GM19193 (cell line): ENCODE results near the gene GIMAP8.

ENCODE experiments used
- POLR2A ChIP-seq: IDR thresholded peaks from 4 replicates; pipeline ENCODE4 v1.6.1; 2011; ENCODE audit not compliant: insufficient read depth, insufficient read length; ENCODE audit errors: extremely low read depth

Gene GIMAP8

DNA sequence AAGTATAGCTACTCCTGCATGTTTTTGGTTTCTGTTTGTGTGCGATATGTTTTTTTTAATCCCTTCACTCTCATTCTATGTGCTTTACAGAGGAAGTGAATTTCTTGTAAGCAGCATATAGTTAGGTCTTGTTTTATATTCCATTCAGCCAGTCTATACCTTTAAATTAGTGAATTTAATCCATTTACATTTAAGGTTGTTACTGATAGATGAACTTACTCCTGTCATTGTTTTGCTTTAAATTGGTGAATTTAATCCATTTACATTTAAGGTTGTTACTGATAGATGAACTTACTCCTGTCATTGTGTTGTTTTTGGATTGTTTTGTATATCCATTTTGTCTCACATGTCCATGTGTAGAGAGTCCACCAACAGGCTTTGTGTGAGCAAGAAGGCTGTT lies 11.1 kb downstream of the GIMAP8 start:
- no peak for TF ChIP-seq POLR2A

- no peak for TF ChIP-seq POLR2A
These were observed 12.0 kb downstream of the GIMAP8 start for GRCh38 chr7:150462413-150462812.

DNA sequence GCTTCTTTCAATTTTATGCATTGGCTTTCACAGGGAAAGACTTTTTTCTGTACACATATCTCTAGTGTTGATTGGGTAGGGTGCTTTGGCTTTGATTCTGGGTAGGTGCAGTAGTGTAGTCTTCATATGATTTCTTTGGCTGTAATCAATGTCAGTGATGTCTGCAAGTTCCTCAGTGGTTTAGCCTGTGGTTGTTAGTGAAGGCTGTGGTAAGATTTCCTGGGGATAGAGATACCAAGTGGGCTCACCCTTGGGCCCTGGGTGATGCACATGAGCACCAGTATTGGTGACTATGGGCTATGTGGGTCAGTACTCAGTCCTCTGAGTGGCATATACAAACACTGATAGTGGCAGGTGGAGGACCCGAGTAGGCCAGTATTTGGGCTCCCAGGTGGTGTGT lies 13.0 kb downstream of the GIMAP8 start:
- no peak for TF ChIP-seq POLR2A

GRCh38 chr7:150464962-150465361 lies 14.5 kb downstream of the GIMAP8 start:
- no peak for TF ChIP-seq POLR2A

GRCh38 chr7:150465414-150465813 lies 15.0 kb downstream of the GIMAP8 start:
- TF ChIP-seq POLR2A, result no peak

DNA sequence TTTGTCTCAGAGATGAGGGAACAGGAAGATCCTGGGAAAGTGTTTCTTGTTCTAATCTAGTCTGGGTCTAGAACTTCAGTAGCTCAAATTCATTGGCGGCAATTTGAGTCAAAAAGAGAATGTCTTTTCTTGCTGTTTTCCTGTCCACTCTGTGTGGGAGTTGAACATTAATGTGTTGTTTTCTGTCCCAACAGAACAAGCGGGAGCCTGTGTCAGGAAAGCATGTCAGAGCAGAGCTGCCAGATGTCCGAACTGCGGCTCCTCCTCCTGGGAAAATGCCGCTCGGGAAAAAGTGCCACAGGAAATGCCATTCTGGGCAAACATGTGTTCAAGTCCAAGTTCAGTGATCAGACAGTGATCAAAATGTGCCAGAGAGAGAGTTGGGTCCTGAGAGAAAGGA lies 16.0 kb downstream of the GIMAP8 start:
- no peak for TF ChIP-seq POLR2A

DNA sequence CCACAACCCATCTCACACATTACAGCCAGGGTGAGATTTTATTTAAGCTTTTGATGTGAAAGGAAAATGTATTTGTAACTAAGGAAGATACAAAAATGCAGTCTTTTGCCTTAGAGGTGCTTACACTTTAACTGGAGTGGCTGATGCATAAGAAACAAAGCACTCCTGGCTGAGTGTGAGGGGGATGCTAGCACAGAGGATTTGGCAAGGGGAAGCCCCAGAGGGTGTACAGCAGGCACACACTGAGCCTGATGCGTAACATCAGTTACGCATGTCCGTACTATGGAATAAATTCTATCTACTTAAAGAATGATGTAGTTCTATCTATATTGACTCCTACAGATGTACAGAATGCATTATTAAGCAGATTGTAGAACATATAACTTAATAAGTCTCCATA lies 17.8 kb downstream of the GIMAP8 start:
- TF ChIP-seq POLR2A, result no peak

DNA sequence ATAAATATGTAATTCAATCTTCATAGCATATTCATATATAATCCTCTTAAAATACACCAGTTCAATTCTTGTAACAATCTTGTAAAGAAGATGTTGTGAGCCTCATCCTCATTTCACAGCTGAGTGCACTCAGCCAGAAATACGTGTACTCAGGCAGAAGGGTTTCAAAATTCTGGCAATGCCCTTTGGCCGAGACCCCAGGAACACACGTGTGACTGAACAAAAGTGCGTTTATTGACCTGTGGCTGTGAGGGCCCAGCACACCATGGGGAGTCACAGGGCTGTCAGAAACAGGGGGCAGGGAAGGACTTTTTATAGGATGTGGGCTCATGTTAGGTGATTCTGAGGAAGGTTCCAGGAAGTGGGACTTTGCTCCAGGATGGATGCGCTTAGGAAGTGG lies 21.5 kb downstream of the GIMAP8 start:
- TF ChIP-seq POLR2A, result no peak

GRCh38 chr7:150473902-150474301 lies 23.5 kb downstream of the GIMAP8 start:
- no peak for TF ChIP-seq POLR2A

GRCh38 chr7:150476285-150476684 lies 25.9 kb downstream of the GIMAP8 start:
- no peak for TF ChIP-seq POLR2A

GRCh38 chr7:150476819-150477631 lies 26.6 kb downstream of the GIMAP8 start:
- TF ChIP-seq POLR2A, result no peak

GRCh38 chr7:150479023-150479716 lies 28.7 kb downstream of the GIMAP8 start:
- no peak for TF ChIP-seq POLR2A

- TF ChIP-seq POLR2A, result no peak
These were observed 30.9 kb downstream of the GIMAP8 start for GRCh38 chr7:150481186-150481920.

DNA sequence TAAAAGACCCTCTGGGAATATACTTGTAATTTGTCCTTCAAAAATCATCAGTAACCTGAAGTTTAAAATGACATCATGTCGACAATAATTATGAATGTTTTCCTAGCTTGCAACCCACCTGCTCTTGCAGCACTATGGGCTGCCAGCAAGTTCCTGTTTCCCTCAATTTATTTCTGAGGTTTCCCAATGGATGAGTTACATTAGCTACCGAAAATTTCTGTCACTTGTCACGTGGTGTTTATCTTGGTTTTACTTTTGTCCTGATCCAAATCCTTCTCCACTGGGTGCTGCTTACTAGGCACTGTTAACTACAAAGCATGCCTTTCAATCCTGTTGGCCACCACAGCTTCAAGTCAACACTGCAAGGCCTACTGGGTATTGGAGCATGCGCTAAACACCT lies 31.5 kb downstream of the GIMAP8 start:
- TF ChIP-seq POLR2A, result no peak

DNA sequence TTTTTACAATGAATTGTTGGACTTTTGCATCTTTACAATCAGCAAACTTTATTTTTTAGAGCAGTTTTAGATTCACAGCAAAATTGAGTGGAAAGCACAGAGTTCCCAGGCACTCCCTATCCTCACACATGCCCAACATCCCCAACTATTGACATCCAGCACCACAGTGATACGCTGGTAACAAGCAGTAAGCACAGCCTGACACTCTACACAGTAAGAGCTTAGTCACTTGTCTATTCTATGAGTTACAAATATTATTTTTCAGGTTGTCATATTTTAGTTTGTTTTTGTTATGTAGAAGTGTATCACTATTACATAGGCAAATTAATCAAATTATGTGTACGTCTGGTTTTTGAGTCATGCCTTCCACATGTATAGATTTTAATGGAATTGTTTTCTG lies 37.2 kb downstream of the GIMAP8 start:
- TF ChIP-seq POLR2A, result no peak

DNA sequence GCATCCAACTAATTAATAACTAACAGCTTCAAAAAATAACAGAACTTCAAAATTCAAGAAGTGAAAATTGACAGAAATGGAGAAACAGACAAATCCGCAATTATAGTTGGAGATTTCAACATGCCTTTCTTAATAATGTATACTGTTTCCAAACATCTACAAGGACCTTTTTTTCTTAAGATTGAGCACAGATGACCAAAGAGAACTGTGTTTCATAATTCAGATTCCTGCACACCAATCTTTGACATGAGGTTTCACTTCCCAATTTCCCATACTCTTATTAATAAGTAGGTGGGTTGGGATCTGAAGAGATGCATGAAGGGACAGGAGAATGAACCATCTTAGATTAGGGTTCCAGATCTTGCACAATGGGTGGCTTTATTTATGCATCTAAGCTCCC lies 39.4 kb downstream of the GIMAP8 start:
- no peak for TF ChIP-seq POLR2A

DNA sequence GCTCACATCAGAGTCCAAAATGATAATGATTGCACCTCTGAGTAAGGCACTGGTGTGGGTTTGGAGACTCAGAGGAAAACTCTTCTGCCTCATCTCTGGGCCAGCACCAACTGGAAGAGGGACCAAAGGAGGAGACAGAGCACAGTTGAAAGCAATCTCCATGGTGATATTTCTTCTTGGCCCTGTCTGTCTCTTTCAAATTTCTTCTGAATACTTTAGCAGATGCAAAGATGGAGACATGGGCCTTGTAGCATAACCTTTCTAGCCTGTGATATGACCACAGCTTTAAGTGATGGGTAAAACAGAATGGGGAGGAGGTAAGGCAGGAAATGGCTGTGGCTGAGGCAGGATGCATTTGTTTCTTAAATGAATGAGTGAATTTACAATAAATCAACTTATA lies 52.1 kb downstream of the GIMAP8 start:
- TF ChIP-seq POLR2A, result no peak

DNA sequence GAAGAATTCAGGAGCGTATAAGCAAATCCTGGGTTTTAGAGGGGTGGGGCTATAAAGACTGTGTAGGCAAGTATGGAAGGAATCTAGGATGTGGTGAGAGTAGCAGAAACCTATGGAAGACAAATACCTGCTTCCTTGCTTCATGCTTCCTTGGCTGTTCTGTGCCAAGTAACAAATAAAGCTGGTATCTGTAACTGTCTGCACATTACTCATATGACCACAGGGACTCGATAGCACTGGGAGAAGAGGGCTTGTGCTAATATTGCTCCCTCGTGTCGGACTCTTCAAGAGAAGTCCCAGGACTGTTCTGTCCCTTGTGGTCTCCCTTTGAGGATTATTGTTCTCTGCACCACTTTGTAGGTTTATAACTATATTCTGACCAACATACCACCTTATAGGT lies 52.7 kb downstream of the GIMAP8 start:
- TF ChIP-seq POLR2A, result no peak
